ENCODE data around the gene ZNF641.

DNA sequence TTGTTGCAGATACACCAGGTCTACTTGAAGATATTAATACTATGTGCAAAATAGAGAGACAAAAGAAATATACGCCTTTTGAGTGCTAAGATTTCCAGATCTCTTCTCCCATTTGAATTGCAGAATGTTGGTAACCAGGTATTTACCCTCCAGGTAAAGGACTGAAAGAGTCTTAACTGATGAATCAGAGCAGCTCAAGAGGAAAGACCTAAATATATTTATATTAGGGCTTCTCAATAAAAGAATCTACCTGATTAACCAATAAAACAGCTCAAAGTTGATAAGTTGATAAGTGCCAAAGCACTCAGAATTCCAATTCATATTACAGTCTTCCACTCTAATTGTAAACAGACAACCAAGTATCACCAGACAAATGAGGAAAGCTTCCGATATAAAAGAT, 59.2 kb downstream of the ZNF641 start:
- TF ChIP-seq, protein P1, sequence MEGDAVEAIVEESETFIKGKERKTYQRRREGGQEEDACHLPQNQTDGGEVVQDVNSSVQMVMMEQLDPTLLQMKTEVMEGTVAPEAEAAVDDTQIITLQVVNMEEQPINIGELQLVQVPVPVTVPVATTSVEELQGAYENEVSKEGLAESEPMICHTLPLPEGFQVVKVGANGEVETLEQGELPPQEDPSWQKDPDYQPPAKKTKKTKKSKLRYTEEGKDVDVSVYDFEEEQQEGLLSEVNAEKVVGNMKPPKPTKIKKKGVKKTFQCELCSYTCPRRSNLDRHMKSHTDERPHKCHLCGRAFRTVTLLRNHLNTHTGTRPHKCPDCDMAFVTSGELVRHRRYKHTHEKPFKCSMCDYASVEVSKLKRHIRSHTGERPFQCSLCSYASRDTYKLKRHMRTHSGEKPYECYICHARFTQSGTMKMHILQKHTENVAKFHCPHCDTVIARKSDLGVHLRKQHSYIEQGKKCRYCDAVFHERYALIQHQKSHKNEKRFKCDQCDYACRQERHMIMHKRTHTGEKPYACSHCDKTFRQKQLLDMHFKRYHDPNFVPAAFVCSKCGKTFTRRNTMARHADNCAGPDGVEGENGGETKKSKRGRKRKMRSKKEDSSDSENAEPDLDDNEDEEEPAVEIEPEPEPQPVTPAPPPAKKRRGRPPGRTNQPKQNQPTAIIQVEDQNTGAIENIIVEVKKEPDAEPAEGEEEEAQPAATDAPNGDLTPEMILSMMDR (IDR thresholded peaks at IDR 0.05), result no peak
- no peak for TF ChIP-seq EP300 (IDR thresholded peaks at IDR 0.05)
- TF ChIP-seq, protein P2, sequence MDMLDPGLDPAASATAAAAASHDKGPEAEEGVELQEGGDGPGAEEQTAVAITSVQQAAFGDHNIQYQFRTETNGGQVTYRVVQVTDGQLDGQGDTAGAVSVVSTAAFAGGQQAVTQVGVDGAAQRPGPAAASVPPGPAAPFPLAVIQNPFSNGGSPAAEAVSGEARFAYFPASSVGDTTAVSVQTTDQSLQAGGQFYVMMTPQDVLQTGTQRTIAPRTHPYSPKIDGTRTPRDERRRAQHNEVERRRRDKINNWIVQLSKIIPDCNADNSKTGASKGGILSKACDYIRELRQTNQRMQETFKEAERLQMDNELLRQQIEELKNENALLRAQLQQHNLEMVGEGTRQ (IDR thresholded peaks at IDR 0.05), result no peak
- TF ChIP-seq EHF (CRISPR knock-in tag; IDR thresholded peaks at IDR 0.05), result no peak
- TF ChIP-seq POLR2A (IDR thresholded peaks at IDR 0.05; ENCODE audit: low read length), result no peak
- TF ChIP-seq, protein P3, sequence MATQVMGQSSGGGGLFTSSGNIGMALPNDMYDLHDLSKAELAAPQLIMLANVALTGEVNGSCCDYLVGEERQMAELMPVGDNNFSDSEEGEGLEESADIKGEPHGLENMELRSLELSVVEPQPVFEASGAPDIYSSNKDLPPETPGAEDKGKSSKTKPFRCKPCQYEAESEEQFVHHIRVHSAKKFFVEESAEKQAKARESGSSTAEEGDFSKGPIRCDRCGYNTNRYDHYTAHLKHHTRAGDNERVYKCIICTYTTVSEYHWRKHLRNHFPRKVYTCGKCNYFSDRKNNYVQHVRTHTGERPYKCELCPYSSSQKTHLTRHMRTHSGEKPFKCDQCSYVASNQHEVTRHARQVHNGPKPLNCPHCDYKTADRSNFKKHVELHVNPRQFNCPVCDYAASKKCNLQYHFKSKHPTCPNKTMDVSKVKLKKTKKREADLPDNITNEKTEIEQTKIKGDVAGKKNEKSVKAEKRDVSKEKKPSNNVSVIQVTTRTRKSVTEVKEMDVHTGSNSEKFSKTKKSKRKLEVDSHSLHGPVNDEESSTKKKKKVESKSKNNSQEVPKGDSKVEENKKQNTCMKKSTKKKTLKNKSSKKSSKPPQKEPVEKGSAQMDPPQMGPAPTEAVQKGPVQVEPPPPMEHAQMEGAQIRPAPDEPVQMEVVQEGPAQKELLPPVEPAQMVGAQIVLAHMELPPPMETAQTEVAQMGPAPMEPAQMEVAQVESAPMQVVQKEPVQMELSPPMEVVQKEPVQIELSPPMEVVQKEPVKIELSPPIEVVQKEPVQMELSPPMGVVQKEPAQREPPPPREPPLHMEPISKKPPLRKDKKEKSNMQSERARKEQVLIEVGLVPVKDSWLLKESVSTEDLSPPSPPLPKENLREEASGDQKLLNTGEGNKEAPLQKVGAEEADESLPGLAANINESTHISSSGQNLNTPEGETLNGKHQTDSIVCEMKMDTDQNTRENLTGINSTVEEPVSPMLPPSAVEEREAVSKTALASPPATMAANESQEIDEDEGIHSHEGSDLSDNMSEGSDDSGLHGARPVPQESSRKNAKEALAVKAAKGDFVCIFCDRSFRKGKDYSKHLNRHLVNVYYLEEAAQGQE (IDR thresholded peaks at IDR 0.05), result no peak
- TF ChIP-seq MAZ (IDR thresholded peaks at IDR 0.05; ENCODE audit: borderline replicate concordance, low read depth, low read length), result no peak
- no peak for TF ChIP-seq MYC (IDR thresholded peaks at IDR 0.05; ENCODE audit: borderline replicate concordance, low read length)
- TF ChIP-seq, protein P4, sequence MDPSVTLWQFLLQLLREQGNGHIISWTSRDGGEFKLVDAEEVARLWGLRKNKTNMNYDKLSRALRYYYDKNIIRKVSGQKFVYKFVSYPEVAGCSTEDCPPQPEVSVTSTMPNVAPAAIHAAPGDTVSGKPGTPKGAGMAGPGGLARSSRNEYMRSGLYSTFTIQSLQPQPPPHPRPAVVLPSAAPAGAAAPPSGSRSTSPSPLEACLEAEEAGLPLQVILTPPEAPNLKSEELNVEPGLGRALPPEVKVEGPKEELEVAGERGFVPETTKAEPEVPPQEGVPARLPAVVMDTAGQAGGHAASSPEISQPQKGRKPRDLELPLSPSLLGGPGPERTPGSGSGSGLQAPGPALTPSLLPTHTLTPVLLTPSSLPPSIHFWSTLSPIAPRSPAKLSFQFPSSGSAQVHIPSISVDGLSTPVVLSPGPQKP (IDR thresholded peaks at IDR 0.05; ENCODE audit: low read depth, low read length), result no peak

Measured in A549 (cell line).